Naive thymus-derived CD4-positive, alpha-beta T cell (primary cell): Measurements from ENCODE around the gene EXOC8. TPM values are rescaled to one million over a fixed set of nuclear protein-coding genes. Genes with fewer than 3 reads are reported as not detected.

Experiments
- ATAC-seq: fragments of 150-1000 bp; cut with Tn5 transposase; 2 replicates; pipeline ENCODE4 v1.10.0; 2021; ENCODE audit warnings: mild to moderate bottlenecking, moderate library complexity
- CTCF ChIA-PET: fragments of 350-600 bp; sonication (Branson Sonifier 250); formaldehyde crosslinking; loops from one replicate; lab custom pipeline; 2021; ENCODE audit warnings: antibody characterized with exemption; lab: Charles Lee
- POLR2A ChIA-PET: fragments of 350-600 bp; sonication (Branson Sonifier 250); formaldehyde crosslinking; loops from one replicate; lab custom pipeline; 2021; ENCODE audit warnings: antibody characterized with exemption, inconsistent platforms; lab: Charles Lee
- DNase-seq, 9 donors: peaks; one replicate each; pipeline versions ENCODE4 v3.0.0 to v3.0.0-alpha.2; 2020 to 2022; ENCODE audit warnings: mixed read lengths in 1 of 9
- H3K27ac ChIP-seq: one replicate; pipeline ENCODE4 v1.7.0; 2013; ENCODE audit warnings: mild to moderate bottlenecking, low read depth, low read length, moderate library complexity
- H3K27me3 ChIP-seq, 2 donors: one replicate each; pipeline ENCODE4 v1.7.0; 2013; ENCODE audit warnings: low read length in 2 of 2, mild to moderate bottlenecking in 2 of 2, moderate library complexity in 2 of 2; ENCODE audit not compliant: control insufficient read depth in 2 of 2, insufficient read depth in 2 of 2
- H3K36me3 ChIP-seq, 3 experiments: 1 replicate in 2 of 3; 2 replicates in 1 of 3; pipeline ENCODE4 v1.7.0; 2013; ENCODE audit warnings: low read length in 3 of 3, mild to moderate bottlenecking in 3 of 3, moderate library complexity in 1 of 3; ENCODE audit not compliant: insufficient read depth in 3 of 3, control insufficient read depth in 2 of 3
- H3K4me1 ChIP-seq, 2 donors: one replicate each; pipeline ENCODE4 v1.7.0; 2013; ENCODE audit warnings: low read length in 2 of 2, mild to moderate bottlenecking in 2 of 2, moderate library complexity in 1 of 2; ENCODE audit not compliant: control insufficient read depth in 2 of 2, insufficient read depth in 2 of 2
- H3K4me3 ChIP-seq: 2 replicates; pipeline ENCODE4 v1.7.0; 2013; ENCODE audit warnings: mild to moderate bottlenecking, low read length
- H3K9me3 ChIP-seq, 3 experiments: 1 replicate in 2 of 3; 2 replicates in 1 of 3; pipeline ENCODE4 v1.7.0; 2013; ENCODE audit warnings: low read length in 3 of 3; ENCODE audit not compliant: control insufficient read depth in 2 of 3
- H3K27ac Mint-ChIP-seq, 9 donors: one replicate each; pipeline ENCODE4 v1.8.0; 2020 to 2022; ENCODE audit warnings: mixed read lengths in 9 of 9, mild to moderate bottlenecking in 8 of 9, moderate library complexity in 5 of 9, inconsistent platforms in 2 of 9
- H3K27me3 Mint-ChIP-seq, 5 donors: one replicate each; pipeline ENCODE4 v1.8.0; 2021 to 2022; ENCODE audit warnings: mixed read lengths in 5 of 5, mild to moderate bottlenecking in 1 of 5
- H3K36me3 Mint-ChIP-seq, 5 donors: one replicate each; pipeline ENCODE4 v1.8.0; 2020 to 2022; ENCODE audit warnings: mixed read lengths in 5 of 5, mild to moderate bottlenecking in 3 of 5, inconsistent platforms in 1 of 5
- H3K4me1 Mint-ChIP-seq, 7 donors: one replicate each; pipeline ENCODE4 v1.8.0; 2020 to 2022; ENCODE audit warnings: mixed read lengths in 7 of 7, mild to moderate bottlenecking in 3 of 7, inconsistent platforms in 1 of 7
- H3K4me3 Mint-ChIP-seq, 10 donors: one replicate each; pipeline ENCODE4 v1.8.0; 2020 to 2022; ENCODE audit warnings: mild to moderate bottlenecking in 10 of 10, mixed read lengths in 10 of 10, moderate library complexity in 6 of 10, inconsistent platforms in 2 of 10
- H3K9me3 Mint-ChIP-seq, 11 donors: one replicate each; pipeline ENCODE4 v1.8.0; 2020 to 2022; ENCODE audit warnings: mixed read lengths in 11 of 11, mild to moderate bottlenecking in 4 of 11, inconsistent platforms in 1 of 11, moderate library complexity in 1 of 11
- intact Hi-C, 2 donors: fragments of 100-400 bp; cut with micrococcal nuclease; formaldehyde crosslinking; loops; one replicate each; pipeline ENCODE4 v1.15.1; 2023
- polyA plus RNA-seq, 2 donors: library from polyadenylated mRNA; unstranded; fragments of 300-500 nt; fragmentation: Illumina TruSeq; gene quantifications; one replicate each; pipeline ENCODE4 v1.2.3, GENCODE V29; 2021
- total RNA-seq, 6 experiments: library from RNA in 5 of 6; stranded (reverse) in 5 of 6; gene quantifications; 1 replicate in 5 of 6; 2 replicates in 1 of 6; pipeline ENCODE4 v1.2.3 and lab custom pipeline; 2021 to 2026

Gene EXOC8
- total and polyA plus RNA-seq, 7 experiments from 2014 or later, result 2.7 to 33.8 (median 23.5) TPM

DNA sequence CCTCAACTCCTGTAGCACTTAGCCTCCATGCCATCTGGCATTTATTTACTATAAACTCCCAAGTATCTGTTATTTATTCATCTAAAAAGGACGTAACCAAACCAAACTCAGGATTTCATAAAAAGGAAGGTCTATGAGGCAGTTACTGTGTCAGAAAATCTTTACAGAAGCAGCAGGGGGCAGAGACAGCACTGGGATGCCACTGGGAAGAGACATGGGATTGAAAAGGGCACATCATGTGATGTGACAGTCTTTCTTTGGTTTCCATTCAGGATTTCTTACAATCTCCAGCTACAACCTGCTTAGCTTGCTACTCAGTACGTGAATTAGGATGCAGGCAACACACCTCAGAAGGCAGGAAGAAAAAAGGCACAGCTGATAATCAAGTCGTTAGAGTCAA is 31.6 kb upstream of the EXOC8 start:
- CTCF ChIA-PET, result interaction anchor here (0.6 kb wide), 2 partner anchors 8 to 245 kb away, joined by 3 read pairs; no protein-coding TSS in a partner anchor
- Histone ChIP-seq H3K9me3 (no peaks in the 10 kb centered on the region), H3K36me3 (peaks cover 0 to 32% (median 0%) of the 10 kb centered on the region in 3 experiments), H3K4me3 (no peak overlapping the region), H3K4me1 (no peaks in the 10 kb centered on the region), H3K27me3 (no peaks in the 10 kb centered on the region), H3K27ac (no peak overlapping the region)
- Mint-ChIP-seq H3K9me3 (no peaks in the 10 kb centered on the region), H3K27me3 (no peaks in the 10 kb centered on the region), H3K36me3 (peaks cover 0 to 27% (median 8%) of the 10 kb centered on the region in 5 donors), H3K4me3 (no peak overlapping the region), H3K4me1 (peaks cover 0 to 5% (median 2%) of the 10 kb centered on the region in 7 donors), H3K27ac (peak overlapping the region in 4 of 9 donors; percentile 2 to 56 (median 24))
- ATAC-seq, result no peak
- POLR2A ChIA-PET, result no interaction called here
- intact Hi-C loops, result no loop called here
- DNase-seq, result no peak

GRCh38 chr1:231364192-231364591 is 26.5 kb upstream of the EXOC8 start:
- Mint-ChIP-seq H3K9me3 (no peaks in the 10 kb centered on the region), H3K36me3 (peaks cover 3 to 30% (median 20%) of the 10 kb centered on the region in 5 donors), H3K27ac (peak overlapping the region in 4 of 9 donors; percentile 9 to 66 (median 22)), H3K4me1 (peaks cover 0 to 10% (median 5%) of the 10 kb centered on the region in 7 donors), H3K4me3 (no peak overlapping the region), H3K27me3 (no peaks in the 10 kb centered on the region)
- intact Hi-C loops, result no loop called here
- H3K4me1 ChIP-seq, result no peaks in the 10 kb centered on the region
- ChIA-PET POLR2A (interaction anchor here (0.7 to 0.8 kb wide), 2 partner anchors 19 to 268 kb away, joined by 3 to 4 read pairs; no protein-coding TSS in a partner anchor), CTCF (no interaction called here)
- no peaks in the 10 kb centered on the region for H3K27me3 ChIP-seq
- DNase-seq (no peak), ATAC-seq (no peak)
- H3K9me3 ChIP-seq, result no peaks in the 10 kb centered on the region
- no peak overlapping the region for H3K4me3 ChIP-seq
- H3K36me3 ChIP-seq, result peaks cover 0 to 18% (median 0%) of the 10 kb centered on the region in 3 experiments
- H3K27ac ChIP-seq, result no peak overlapping the region

GRCh38 chr1:231363624-231364023 is 26.0 kb upstream of the EXOC8 start:
- H3K4me3 ChIP-seq, result no peak overlapping the region
- H3K9me3 Mint-ChIP-seq, result no peaks in the 10 kb centered on the region
- DNase-seq (no peak), ATAC-seq (no peak)
- H3K4me3 Mint-ChIP-seq, result no peak overlapping the region
- ChIA-PET CTCF (interaction anchor here (0.6 to 1.5 kb wide), 4 partner anchors 56 to 1733 kb away, joined by 3 to 8 read pairs (median 5); no protein-coding TSS in a partner anchor), POLR2A (interaction anchor here (0.7 to 0.8 kb wide), 2 partner anchors 19 to 269 kb away, joined by 3 to 4 read pairs; no protein-coding TSS in a partner anchor)
- peaks cover 0 to 13% (median 0%) of the 10 kb centered on the region in 3 experiments for H3K36me3 ChIP-seq
- peak overlapping the region in 2 of 9 donors; percentile 36 to 81 for H3K27ac Mint-ChIP-seq
- H3K4me1 Mint-ChIP-seq, result peaks cover 0 to 11% (median 5%) of the 10 kb centered on the region in 7 donors
- no peaks in the 10 kb centered on the region for H3K9me3 ChIP-seq
- intact Hi-C loops, result no loop called here
- no peaks in the 10 kb centered on the region for H3K27me3 ChIP-seq
- H3K36me3 Mint-ChIP-seq, result peaks cover 3 to 26% (median 20%) of the 10 kb centered on the region in 5 donors
- H3K27ac ChIP-seq, result no peak overlapping the region
- H3K4me1 ChIP-seq, result no peaks in the 10 kb centered on the region
- no peaks in the 10 kb centered on the region for H3K27me3 Mint-ChIP-seq

- Mint-ChIP-seq H3K27me3 (no peaks in the 10 kb centered on the region), H3K9me3 (no peaks in the 10 kb centered on the region), H3K4me3 (no peak overlapping the region), H3K36me3 (peaks cover 3 to 25% (median 19%) of the 10 kb centered on the region in 5 donors), H3K27ac (peak overlapping the region in 2 of 9 donors; percentile 71 to 75), H3K4me1 (peaks cover 2 to 19% (median 7%) of the 10 kb centered on the region in 7 donors)
- ATAC-seq, result no peak
- Histone ChIP-seq H3K27me3 (no peaks in the 10 kb centered on the region), H3K9me3 (no peaks in the 10 kb centered on the region), H3K4me3 (no peak overlapping the region), H3K4me1 (peaks cover 0 to 3% of the 10 kb centered on the region in 2 donors), H3K27ac (no peak overlapping the region), H3K36me3 (peaks cover 0 to 4% (median 0%) of the 10 kb centered on the region in 3 experiments)
- ChIA-PET POLR2A (no interaction called here), CTCF (interaction anchor here (1.5 kb wide), 1 partner anchor 230 kb away, joined by 6 read pairs; no protein-coding TSS in a partner anchor)
- intact Hi-C loops, result no loop called here
- DNase-seq, result no peak
Measured at GRCh38 chr1:231362325-231362724, 24.7 kb upstream of the EXOC8 start.

GRCh38 chr1:231359113-231359512 is 21.5 kb upstream of the EXOC8 start:
- no peak overlapping the region for H3K4me3 ChIP-seq
- H3K36me3 ChIP-seq, result no peaks in the 10 kb centered on the region
- no peaks in the 10 kb centered on the region for H3K27me3 ChIP-seq
- H3K4me1 ChIP-seq, result peaks cover 0 to 3% of the 10 kb centered on the region in 2 donors
- peaks cover 2 to 16% (median 7%) of the 10 kb centered on the region in 7 donors for H3K4me1 Mint-ChIP-seq
- H3K9me3 Mint-ChIP-seq, result no peaks in the 10 kb centered on the region
- peak; percentile 71 for ATAC-seq
- H3K27ac Mint-ChIP-seq, result peak overlapping the region in 3 of 9 donors; percentile 44 to 84 (median 47)
- H3K27me3 Mint-ChIP-seq, result no peaks in the 10 kb centered on the region
- no peak overlapping the region for H3K27ac ChIP-seq
- no peak overlapping the region for H3K4me3 Mint-ChIP-seq
- H3K36me3 Mint-ChIP-seq, result peaks cover 3 to 17% (median 8%) of the 10 kb centered on the region in 5 donors
- intact Hi-C loops, result loop anchor here (2.0 to 5.0 kb wide), 5 partner anchors 63 to 1268 kb away; partner anchors contain the start of genes EGLN1 (in 1 of the 2) and TSNAX (in 1 of the 2)
- no peak for DNase-seq
- ChIA-PET POLR2A (no interaction called here), CTCF (interaction anchor here (0.6 to 1.5 kb wide), 6 partner anchors 21 to 504 kb away, joined by 3 to 6 read pairs (median 4); no protein-coding TSS in a partner anchor)
- no peaks in the 10 kb centered on the region for H3K9me3 ChIP-seq

DNA sequence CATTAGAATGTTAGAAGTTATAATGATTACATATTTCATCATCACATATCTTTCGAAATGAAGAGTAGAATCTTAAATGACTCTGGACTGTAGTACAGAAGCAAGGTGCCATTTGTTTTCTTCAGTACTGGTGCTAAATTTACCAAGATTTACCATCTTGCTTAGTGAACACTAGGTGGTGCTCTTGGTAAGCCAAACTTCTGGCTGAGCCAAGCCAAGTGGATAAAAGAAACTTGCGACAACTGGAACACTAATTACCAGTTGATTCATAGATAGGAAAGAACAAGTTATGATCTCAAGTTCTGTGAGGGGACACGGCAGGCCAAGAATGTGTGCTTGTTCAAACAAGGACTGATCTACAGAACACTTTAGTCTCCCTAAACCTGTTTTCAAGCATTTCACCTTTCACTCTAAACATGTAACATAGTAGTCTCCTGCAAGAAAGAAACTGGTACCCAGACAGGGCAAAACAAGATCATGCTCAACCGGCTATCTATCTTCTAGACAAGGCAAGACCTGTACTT is 20.2 kb upstream of the EXOC8 start:
- DNase-seq (peak in 7 of 9 donors; percentile 36 to 64 (median 55)), ATAC-seq (peak; percentile 91)
- Histone ChIP-seq H3K4me3 (no peak overlapping the region), H3K9me3 (no peaks in the 10 kb centered on the region), H3K4me1 (peaks cover 0 to 3% of the 10 kb centered on the region in 2 donors), H3K27ac (no peak overlapping the region), H3K36me3 (peaks cover 0 to 6% (median 0%) of the 10 kb centered on the region in 3 experiments), H3K27me3 (no peaks in the 10 kb centered on the region)
- Mint-ChIP-seq H3K4me1 (peaks cover 2 to 15% (median 7%) of the 10 kb centered on the region in 7 donors), H3K9me3 (no peaks in the 10 kb centered on the region), H3K27ac (peak overlapping the region in 7 of 9 donors; percentile 3 to 63 (median 27)), H3K4me3 (no peak overlapping the region), H3K36me3 (peaks cover 3 to 18% (median 11%) of the 10 kb centered on the region in 5 donors), H3K27me3 (no peaks in the 10 kb centered on the region)
- intact Hi-C loops, result loop anchor here (1.0 to 5.0 kb wide), 11 partner anchors 19 to 1269 kb away; partner anchors contain the start of genes EGLN1 (in 2 of the 2), SPRTN (in 1 of the 2) and TSNAX (in 1 of the 2)
- ChIA-PET POLR2A (interaction anchor here (0.7 kb wide), 2 partner anchors 15 to 33 kb away, joined by 6 to 7 read pairs; no protein-coding TSS in a partner anchor), CTCF (interaction anchor here (0.5 to 1.7 kb wide), 16 partner anchors 12 to 251 kb away, joined by 3 to 13 read pairs (median 4); no protein-coding TSS in a partner anchor)
